Thoracic aorta (tissue), 2 donors: ENCODE results near the gene ACTRT3. TPM values are rescaled to one million over a fixed set of nuclear protein-coding genes. Genes with fewer than 3 reads are reported as not detected.

Experiments used
- ATAC-seq: fragments of 150-250 bp; one replicate; pipeline ENCODE4 v1.8.0; 2017; ENCODE audit warnings: low read depth; ENCODE audit not compliant: insufficient number of reproducible peaks, low FRiP score
- DNase-seq: peaks from one replicate; pipeline ENCODE4 v3.0.0-alpha.2; 2020; ENCODE audit warnings: low spot score
- H3K27ac ChIP-seq, 2 donors: fragments of 200-600 bp; sonication (generic); 1 replicate in 1 of 2; 2 replicates in 1 of 2; pipeline ENCODE4 v1.5.1; 2016; ENCODE audit warnings: mild to moderate bottlenecking in 2 of 2, moderate library complexity in 2 of 2
- H3K27me3 ChIP-seq: fragments of 200-600 bp; sonication (generic); replicated peaks from 2 replicates; pipeline ENCODE4 v1.6.0; 2016; ENCODE audit warnings: mild to moderate bottlenecking; ENCODE audit not compliant: insufficient read depth
- H3K36me3 ChIP-seq: fragments of 200-600 bp; sonication (generic); one replicate; pipeline ENCODE4 v1.5.1; 2016
- H3K4me1 ChIP-seq, 2 donors: fragments of 200-600 bp; sonication (generic); 1 replicate in 1 of 2; 2 replicates in 1 of 2; pipeline versions ENCODE4 v1.5.1 to v1.6.0; 2016; ENCODE audit warnings: low read depth in 2 of 2, mild to moderate bottlenecking in 1 of 2; ENCODE audit not compliant: control insufficient read depth in 1 of 2
- H3K4me3 ChIP-seq: fragments of 200-600 bp; sonication (generic); 2 replicates; pipeline ENCODE4 v1.5.1; 2016; ENCODE audit warnings: mild to moderate bottlenecking
- H3K9me3 ChIP-seq: fragments of 200-600 bp; sonication (generic); 2 replicates; pipeline ENCODE4 v1.5.1; 2016
- CTCF ChIP-seq: fragments of 200-600 bp; sonication (generic); IDR thresholded peaks from one replicate; pipeline ENCODE4 v1.5.1; 2019; ENCODE audit warnings: antibody characterized with exemption
- total RNA-seq, 2 donors: library from RNA; depleted of rRNA; stranded (reverse); fragments of >200 nt; gene quantifications; one replicate each; pipeline versions ENCODE4 v1.1.0 to v1.2.3, GENCODE V29; 2016

Gene ACTRT3
- total RNA-seq, 2 donors from 2014 or later, result 2.7 to 3.1 TPM

- no peak overlapping the region for H3K27ac ChIP-seq
- H3K4me3 ChIP-seq, result no peak overlapping the region
- H3K36me3 ChIP-seq, result no peaks in the 10 kb centered on the region
- ATAC-seq (no peak), DNase-seq (no peak)
- no peak for TF ChIP-seq CTCF
- peaks cover 0 to 11% of the 10 kb centered on the region in 2 donors for H3K4me1 ChIP-seq
- no peaks in the 10 kb centered on the region for H3K9me3 ChIP-seq
- H3K27me3 ChIP-seq, result no peaks in the 10 kb centered on the region
These were observed 8.9 kb downstream of the ACTRT3 start for GRCh38 chr3:169760479-169760878.

DNA sequence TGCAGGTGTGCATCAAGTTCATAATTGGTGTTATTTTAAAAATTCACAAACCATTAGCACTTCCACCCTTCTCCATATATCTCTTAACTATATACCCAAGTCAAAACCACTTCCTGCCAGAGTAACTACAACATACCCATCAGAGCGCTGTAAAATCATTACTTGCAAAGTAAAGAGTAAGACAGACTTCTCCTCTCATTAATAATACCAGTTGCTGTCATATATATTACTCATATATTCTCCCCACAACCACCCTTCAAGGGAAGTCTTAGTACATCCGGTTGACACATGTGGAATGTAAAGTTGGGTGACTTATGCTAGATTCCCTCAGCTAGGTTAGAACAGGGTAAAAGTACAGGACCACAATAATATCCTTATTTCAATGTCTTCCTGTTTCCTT lies 10.1 kb downstream of the ACTRT3 start:
- TF ChIP-seq CTCF, result no peak
- no peak for ATAC-seq
- Histone ChIP-seq H3K9me3 (no peaks in the 10 kb centered on the region), H3K4me1 (peaks cover 0 to 11% of the 10 kb centered on the region in 2 donors), H3K27me3 (no peaks in the 10 kb centered on the region), H3K4me3 (no peak overlapping the region), H3K36me3 (no peaks in the 10 kb centered on the region), H3K27ac (no peak overlapping the region)
- no peak for DNase-seq

- H3K4me3 ChIP-seq, result no peak overlapping the region
- H3K27me3 ChIP-seq, result no peaks in the 10 kb centered on the region
- no peaks in the 10 kb centered on the region for H3K36me3 ChIP-seq
- H3K9me3 ChIP-seq, result no peaks in the 10 kb centered on the region
- ATAC-seq (no peak), DNase-seq (no peak)
- H3K4me1 ChIP-seq, result peaks cover 0 to 4% of the 10 kb centered on the region in 2 donors
- H3K27ac ChIP-seq, result no peak overlapping the region
- TF ChIP-seq CTCF, result no peak
These were observed 10.9 kb downstream of the ACTRT3 start for GRCh38 chr3:169758359-169758994.

DNA sequence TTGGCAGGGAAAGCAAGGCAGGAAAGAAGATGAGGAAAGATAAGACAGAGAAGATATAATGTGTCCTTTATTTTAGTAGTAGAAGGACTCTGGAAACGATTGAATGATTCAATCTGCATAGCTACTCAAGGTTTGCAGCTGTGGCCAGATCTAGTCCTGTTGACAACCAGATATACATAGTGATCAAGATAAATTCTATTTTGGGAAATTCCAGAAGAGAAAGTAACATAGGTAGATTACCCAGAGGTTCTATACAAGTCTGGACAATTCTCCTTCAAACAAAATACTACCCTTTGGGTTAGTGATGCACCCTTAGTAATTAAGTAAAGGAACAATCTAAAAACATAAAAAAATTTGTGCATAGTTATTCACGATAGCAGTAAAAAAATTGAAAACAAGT lies 13.9 kb downstream of the ACTRT3 start:
- no peak for TF ChIP-seq CTCF
- no peak for ATAC-seq
- DNase-seq, result no peak
- Histone ChIP-seq H3K27me3 (no peaks in the 10 kb centered on the region), H3K4me3 (no peak overlapping the region), H3K4me1 (no peaks in the 10 kb centered on the region), H3K9me3 (no peaks in the 10 kb centered on the region), H3K27ac (no peak overlapping the region), H3K36me3 (no peaks in the 10 kb centered on the region)

GRCh38 chr3:169754711-169755110 lies 14.7 kb downstream of the ACTRT3 start:
- no peaks in the 10 kb centered on the region for H3K4me1 ChIP-seq
- ATAC-seq (no peak), DNase-seq (no peak)
- no peak overlapping the region for H3K4me3 ChIP-seq
- no peak for TF ChIP-seq CTCF
- H3K27ac ChIP-seq, result no peak overlapping the region
- no peaks in the 10 kb centered on the region for H3K9me3 ChIP-seq
- no peaks in the 10 kb centered on the region for H3K36me3 ChIP-seq
- no peaks in the 10 kb centered on the region for H3K27me3 ChIP-seq
